HEK293 (cell line): ENCODE measurements around the gene PLEKHO2.

ENCODE experiments used
- CTCF ChIA-PET: fragments of 350-600 bp; formaldehyde crosslinking; extraction: SDS; loops from one replicate; lab custom pipeline; 2021; ENCODE audit warnings: antibody characterized with exemption; lab: Yijun Ruan, JAX
- POLR2A ChIA-PET: fragments of 300-600 bp; formaldehyde crosslinking; extraction: SDS; loops from one replicate; lab custom pipeline; 2020; ENCODE audit warnings: antibody characterized with exemption, inconsistent platforms; lab: Yijun Ruan, JAX
- H3K27ac ChIP-seq: fragments of 200-500 bp; sonication (Bioruptor generic); 2 replicates; pipeline ENCODE4 v1.5.1; 2014; ENCODE audit warnings: low read depth, low read length, control low read depth, inconsistent platforms; ENCODE audit errors: extremely low read depth
- H3K36me3 ChIP-seq, 2 experiments: fragments of 200-500 bp in 1 of 2; sonication (Bioruptor generic) in 1 of 2; 1 replicate in 1 of 2; 2 replicates in 1 of 2; pipeline ENCODE4 v1.5.1; 2014 to 2017; ENCODE audit warnings: inconsistent platforms in 2 of 2, low read length in 2 of 2; ENCODE audit not compliant: control insufficient read depth in 2 of 2, insufficient read depth in 1 of 2
- H3K4me1 ChIP-seq: fragments of 200-500 bp; sonication (Bioruptor generic); 2 replicates; pipeline ENCODE4 v1.5.1; 2014; ENCODE audit warnings: mild to moderate bottlenecking, low read length, inconsistent platforms; ENCODE audit not compliant: control insufficient read depth, insufficient read depth
- H3K4me3 ChIP-seq: 2 replicates; pipeline ENCODE4 v1.5.1; 2011; ENCODE audit warnings: low read depth, mild to moderate bottlenecking, control low read depth, low read length, moderate library complexity
- H3K9me3 ChIP-seq: fragments of 200-500 bp; sonication (Bioruptor generic); 2 replicates; pipeline ENCODE4 v1.5.1; 2014; ENCODE audit warnings: low read depth, low read length, inconsistent platforms; ENCODE audit not compliant: control insufficient read depth, insufficient read depth
- IKZF3 ChIP-seq: fragments of 450-650 bp; IDR thresholded peaks from 2 replicates; pipeline ENCODE4 v1.5.0; 2018; ENCODE audit warnings: missing biosample characterization, mild to moderate bottlenecking, missing genetic modification characterization, moderate library complexity
- KLF1 ChIP-seq: fragments of 450-650 bp; formaldehyde crosslinking; IDR thresholded peaks from 2 replicates; pipeline ENCODE4 v1.5.1; 2016; ENCODE audit warnings: missing biosample characterization, missing genetic modification characterization
- KLF7 ChIP-seq: fragments of 450-650 bp; formaldehyde crosslinking; IDR thresholded peaks from 2 replicates; pipeline ENCODE4 v1.5.1; 2016; ENCODE audit warnings: missing biosample characterization, missing genetic modification characterization, borderline replicate concordance
- MEIS1 ChIP-seq: sonication (generic); formaldehyde crosslinking; IDR thresholded peaks from 2 replicates; pipeline ENCODE4 v1.8.1; 2022; ENCODE audit warnings: missing genetic modification reagents, mild to moderate bottlenecking, borderline replicate concordance
- ZBTB1 ChIP-seq: fragments of 450-650 bp; formaldehyde crosslinking; IDR thresholded peaks from 2 replicates; pipeline ENCODE4 v1.5.1; 2016; ENCODE audit warnings: missing biosample characterization, missing genetic modification characterization
- ZNF169 ChIP-seq: fragments of 450-650 bp; formaldehyde crosslinking; IDR thresholded peaks from 2 replicates; pipeline ENCODE4 v1.5.1; 2016; ENCODE audit warnings: missing biosample characterization, missing genetic modification characterization
- ZNF175 ChIP-seq: fragments of 450-650 bp; formaldehyde crosslinking; IDR thresholded peaks from 2 replicates; pipeline ENCODE4 v1.5.1; 2016; ENCODE audit warnings: missing biosample characterization, missing genetic modification characterization
- ZNF341 ChIP-seq: fragments of 450-650 bp; formaldehyde crosslinking; IDR thresholded peaks from 2 replicates; pipeline ENCODE4; 2016; ENCODE audit warnings: low read depth, missing biosample characterization, missing genetic modification characterization
- ZNF416 ChIP-seq: fragments of 450-650 bp; formaldehyde crosslinking; IDR thresholded peaks from 2 replicates; pipeline ENCODE4 v1.5.1; 2016; ENCODE audit warnings: missing biosample characterization, missing genetic modification characterization
- ZNF518A ChIP-seq: fragments of 450-650 bp; formaldehyde crosslinking; conservative IDR thresholded peaks from 2 replicates; pipeline ENCODE4 v1.5.1; 2016; ENCODE audit warnings: low read depth, missing biosample characterization, missing genetic modification characterization
- ZNF555 ChIP-seq: fragments of 450-650 bp; formaldehyde crosslinking; conservative IDR thresholded peaks from 2 replicates; pipeline ENCODE4 v1.5.1; 2017; ENCODE audit warnings: missing biosample characterization, mild to moderate bottlenecking, missing genetic modification characterization, inconsistent platforms
- ZNF596 ChIP-seq: fragments of 450-650 bp; IDR thresholded peaks from 2 replicates; pipeline ENCODE4 v1.5.0; 2018; ENCODE audit warnings: missing biosample characterization, mild to moderate bottlenecking, missing genetic modification characterization, moderate library complexity
- ZNF621 ChIP-seq: fragments of 450-650 bp; formaldehyde crosslinking; IDR thresholded peaks from 2 replicates; pipeline ENCODE4 v1.5.1; 2017; ENCODE audit warnings: missing biosample characterization, missing genetic modification characterization
- ZNF658 ChIP-seq: fragments of 450-650 bp; formaldehyde crosslinking; IDR thresholded peaks from 2 replicates; pipeline ENCODE4; 2016; ENCODE audit warnings: missing biosample characterization, missing genetic modification characterization
- ZNF677 ChIP-seq: fragments of 450-650 bp; IDR thresholded peaks from 2 replicates; pipeline ENCODE4 v1.5.0; 2018; ENCODE audit warnings: missing biosample characterization, mild to moderate bottlenecking, missing genetic modification characterization, moderate library complexity
- ZNF701 ChIP-seq: fragments of 450-650 bp; formaldehyde crosslinking; IDR thresholded peaks from 2 replicates; pipeline ENCODE4 v1.5.1; 2016; ENCODE audit warnings: missing biosample characterization, missing genetic modification characterization
- ZNF776 ChIP-seq: fragments of 450-650 bp; formaldehyde crosslinking; IDR thresholded peaks from 2 replicates; pipeline ENCODE4 v1.5.0; 2017; ENCODE audit warnings: missing biosample characterization, missing genetic modification characterization, borderline replicate concordance
- ZNF785 ChIP-seq: fragments of 450-650 bp; formaldehyde crosslinking; IDR thresholded peaks from 2 replicates; pipeline ENCODE4 v1.5.1; 2016; ENCODE audit warnings: missing biosample characterization, missing genetic modification characterization
- TF ChIP-seq, protein P1 (sequence below): fragments of 450-650 bp; IDR thresholded peaks from 2 replicates; pipeline ENCODE4 v1.5.1; 2018; ENCODE audit warnings: missing biosample characterization, missing genetic modification characterization
- TF ChIP-seq, protein P2 (sequence below): fragments of 450-650 bp; formaldehyde crosslinking; IDR thresholded peaks from 2 replicates; pipeline ENCODE4 v1.5.1; 2017; ENCODE audit warnings: missing biosample characterization, missing genetic modification characterization
- TF ChIP-seq, protein P3 (sequence below): fragments of 450-650 bp; formaldehyde crosslinking; IDR thresholded peaks from 2 replicates; pipeline ENCODE4 v1.5.1; 2016; ENCODE audit warnings: missing biosample characterization, missing genetic modification characterization

The PLEKHO2 gene

GRCh38 chr15:64851503-64851840 lies 9.8 kb downstream of the PLEKHO2 start:
- CTCF ChIA-PET: no interaction called here
- H3K27ac ChIP-seq: no peak overlapping the region
- no peaks in the 10 kb centered on the region; the same call in 1 of the 2 replicates for H3K4me1 ChIP-seq
- H3K4me3 ChIP-seq: no peak overlapping the region
- no peaks in the 10 kb centered on the region for H3K9me3 ChIP-seq
- H3K36me3 ChIP-seq: peaks cover 0 to 35% of the 10 kb centered on the region in 2 experiments; a peak in 2 of 3 replicates
- POLR2A ChIA-PET: no interaction called here
- TF ChIP-seq KLF1 (tag by site-specific recombination) (no peak), ZNF621 (no peak)

DNA sequence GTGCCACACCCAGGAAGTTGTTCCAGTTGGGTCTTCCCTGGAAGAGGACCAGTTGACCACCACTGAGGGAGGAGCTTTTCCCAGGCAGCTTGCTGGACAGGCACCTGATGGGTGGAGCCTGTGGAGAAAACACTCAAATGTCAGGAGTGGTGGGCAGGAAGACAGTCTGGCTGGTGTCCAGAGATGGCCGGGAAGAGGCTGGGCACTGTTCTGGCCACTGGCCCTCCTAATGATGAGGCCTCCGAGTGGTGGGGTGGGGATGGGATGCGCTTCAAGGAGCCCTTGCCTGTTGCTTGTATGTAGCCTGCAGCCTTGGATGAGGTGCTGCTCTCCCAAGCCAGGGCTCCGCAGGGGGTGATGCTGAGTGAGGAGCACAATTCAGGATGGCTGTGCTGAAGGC lies 12.3 kb downstream of the PLEKHO2 start:
- no peak overlapping the region for H3K27ac ChIP-seq
- ChIA-PET CTCF (no interaction called here), POLR2A (no interaction called here)
- H3K4me3 ChIP-seq: no peak overlapping the region
- peaks cover 0 to 33% of the 10 kb centered on the region in 2 experiments; a peak in 2 of 3 replicates for H3K36me3 ChIP-seq
- no peaks in the 10 kb centered on the region; the same call in 1 of the 2 replicates for H3K4me1 ChIP-seq
- H3K9me3 ChIP-seq: no peaks in the 10 kb centered on the region
- no peak for TF ChIP-seq ZNF175
- TF ChIP-seq, protein P1, sequence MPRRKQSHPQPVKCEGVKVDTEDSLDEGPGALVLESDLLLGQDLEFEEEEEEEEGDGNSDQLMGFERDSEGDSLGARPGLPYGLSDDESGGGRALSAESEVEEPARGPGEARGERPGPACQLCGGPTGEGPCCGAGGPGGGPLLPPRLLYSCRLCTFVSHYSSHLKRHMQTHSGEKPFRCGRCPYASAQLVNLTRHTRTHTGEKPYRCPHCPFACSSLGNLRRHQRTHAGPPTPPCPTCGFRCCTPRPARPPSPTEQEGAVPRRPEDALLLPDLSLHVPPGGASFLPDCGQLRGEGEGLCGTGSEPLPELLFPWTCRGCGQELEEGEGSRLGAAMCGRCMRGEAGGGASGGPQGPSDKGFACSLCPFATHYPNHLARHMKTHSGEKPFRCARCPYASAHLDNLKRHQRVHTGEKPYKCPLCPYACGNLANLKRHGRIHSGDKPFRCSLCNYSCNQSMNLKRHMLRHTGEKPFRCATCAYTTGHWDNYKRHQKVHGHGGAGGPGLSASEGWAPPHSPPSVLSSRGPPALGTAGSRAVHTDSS: no peak
- no peak for TF ChIP-seq ZNF785
- no peak for TF ChIP-seq ZNF169 (tag by site-specific recombination)
- TF ChIP-seq, protein P2, sequence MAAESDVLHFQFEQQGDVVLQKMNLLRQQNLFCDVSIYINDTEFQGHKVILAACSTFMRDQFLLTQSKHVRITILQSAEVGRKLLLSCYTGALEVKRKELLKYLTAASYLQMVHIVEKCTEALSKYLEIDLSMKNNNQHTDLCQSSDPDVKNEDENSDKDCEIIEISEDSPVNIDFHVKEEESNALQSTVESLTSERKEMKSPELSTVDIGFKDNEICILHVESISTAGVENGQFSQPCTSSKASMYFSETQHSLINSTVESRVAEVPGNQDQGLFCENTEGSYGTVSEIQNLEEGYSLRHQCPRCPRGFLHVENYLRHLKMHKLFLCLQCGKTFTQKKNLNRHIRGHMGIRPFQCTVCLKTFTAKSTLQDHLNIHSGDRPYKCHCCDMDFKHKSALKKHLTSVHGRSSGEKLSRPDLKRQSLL: no peak
- TF ChIP-seq ZNF701 (tag by site-specific recombination): no peak
- no peak for TF ChIP-seq ZNF677 (tag by site-specific recombination)
- no peak for TF ChIP-seq ZNF416 (tag by site-specific recombination)
- no peak for TF ChIP-seq ZNF658 (tag by site-specific recombination)
- TF ChIP-seq KLF7 (tag by site-specific recombination): no peak
- TF ChIP-seq IKZF3 (tag by site-specific recombination): no peak
- no peak for TF ChIP-seq ZBTB1 (tag by site-specific recombination)
- TF ChIP-seq, protein P3, sequence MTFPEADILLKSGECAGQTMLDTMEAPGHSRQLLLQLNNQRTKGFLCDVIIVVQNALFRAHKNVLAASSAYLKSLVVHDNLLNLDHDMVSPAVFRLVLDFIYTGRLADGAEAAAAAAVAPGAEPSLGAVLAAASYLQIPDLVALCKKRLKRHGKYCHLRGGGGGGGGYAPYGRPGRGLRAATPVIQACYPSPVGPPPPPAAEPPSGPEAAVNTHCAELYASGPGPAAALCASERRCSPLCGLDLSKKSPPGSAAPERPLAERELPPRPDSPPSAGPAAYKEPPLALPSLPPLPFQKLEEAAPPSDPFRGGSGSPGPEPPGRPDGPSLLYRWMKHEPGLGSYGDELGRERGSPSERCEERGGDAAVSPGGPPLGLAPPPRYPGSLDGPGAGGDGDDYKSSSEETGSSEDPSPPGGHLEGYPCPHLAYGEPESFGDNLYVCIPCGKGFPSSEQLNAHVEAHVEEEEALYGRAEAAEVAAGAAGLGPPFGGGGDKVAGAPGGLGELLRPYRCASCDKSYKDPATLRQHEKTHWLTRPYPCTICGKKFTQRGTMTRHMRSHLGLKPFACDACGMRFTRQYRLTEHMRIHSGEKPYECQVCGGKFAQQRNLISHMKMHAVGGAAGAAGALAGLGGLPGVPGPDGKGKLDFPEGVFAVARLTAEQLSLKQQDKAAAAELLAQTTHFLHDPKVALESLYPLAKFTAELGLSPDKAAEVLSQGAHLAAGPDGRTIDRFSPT: no peak
- no peak for TF ChIP-seq ZNF555 (tag by site-specific recombination)
- TF ChIP-seq MEIS1 (CRISPR knock-in tag): no peak

DNA sequence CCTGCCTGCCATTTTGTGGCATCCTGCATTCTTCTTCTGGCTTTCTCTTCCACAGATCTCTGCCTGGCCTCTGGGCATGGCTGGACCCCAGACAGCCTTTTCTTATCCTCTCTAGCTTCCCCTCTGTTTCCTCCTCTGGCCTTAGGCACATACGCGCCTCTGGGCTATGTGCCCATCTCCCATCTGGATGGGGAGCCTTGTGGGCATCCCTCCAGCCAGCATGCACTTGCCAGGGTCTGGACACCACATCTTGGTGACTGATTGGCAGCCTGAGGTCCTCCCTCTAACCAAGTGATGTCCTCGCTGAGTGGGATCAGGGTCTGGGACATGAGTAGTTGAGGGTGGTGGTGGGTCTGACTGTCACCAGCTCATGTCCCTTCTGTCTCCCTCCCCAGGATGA lies 12.8 kb downstream of the PLEKHO2 start:
- H3K27ac ChIP-seq: no peak overlapping the region
- peaks cover 0 to 38% of the 10 kb centered on the region in 2 experiments; a peak in 1 of 3 replicates for H3K36me3 ChIP-seq
- H3K4me3 ChIP-seq: no peak overlapping the region
- POLR2A ChIA-PET: interaction anchor here (0.5 kb wide), 1 partner anchor 640 kb away, joined by 3 read pairs; no protein-coding TSS in a partner anchor
- CTCF ChIA-PET: no interaction called here
- no peaks in the 10 kb centered on the region for H3K9me3 ChIP-seq
- no peaks in the 10 kb centered on the region; the same call in 1 of the 2 replicates for H3K4me1 ChIP-seq
- TF ChIP-seq ZNF596: no peak
- no peak for TF ChIP-seq ZNF341 (tag by site-specific recombination)
- no peak for TF ChIP-seq ZNF518A (tag by site-specific recombination)
- TF ChIP-seq ZNF776 (tag by site-specific recombination): no peak
